GM19238 (cell line): ENCODE measurements around the gene NEK9.
"Not testable (repeated sequence)": the region's sequence is repeated elsewhere in the genome, so short reads cannot be mapped to it uniquely, and the experiment has no call there.

Experiments
- DNase-seq: peaks from one replicate; pipeline ENCODE4 v3.0.0; 2011; ENCODE audit warnings: low spot score; ENCODE audit not compliant: insufficient read length

Gene NEK9

DNA sequence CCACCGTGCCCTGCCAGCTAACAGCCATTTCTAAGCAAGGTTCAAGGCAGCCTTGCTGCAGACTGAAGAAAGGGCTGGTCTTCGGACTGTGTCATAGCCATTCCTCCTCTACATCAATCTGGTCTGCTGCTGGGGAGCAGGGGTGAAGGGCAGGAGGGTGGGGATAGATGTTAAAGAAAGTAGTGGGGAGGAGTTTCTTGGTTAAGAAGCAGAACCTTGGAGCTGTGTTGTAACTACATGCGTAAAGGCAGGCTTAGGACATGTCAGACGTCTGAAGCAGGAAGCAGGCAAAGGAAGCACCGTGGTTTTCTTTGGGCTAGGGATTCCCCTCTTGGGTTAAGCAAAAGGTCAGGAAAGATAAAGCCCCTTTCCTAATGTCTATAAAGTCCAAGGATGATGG lies 18.1 kb upstream of the NEK9 start:
- no peak for DNase-seq

- no peak for DNase-seq
These were observed 17.1 kb upstream of the NEK9 start for GRCh38 chr14:75143761-75144527.

DNA sequence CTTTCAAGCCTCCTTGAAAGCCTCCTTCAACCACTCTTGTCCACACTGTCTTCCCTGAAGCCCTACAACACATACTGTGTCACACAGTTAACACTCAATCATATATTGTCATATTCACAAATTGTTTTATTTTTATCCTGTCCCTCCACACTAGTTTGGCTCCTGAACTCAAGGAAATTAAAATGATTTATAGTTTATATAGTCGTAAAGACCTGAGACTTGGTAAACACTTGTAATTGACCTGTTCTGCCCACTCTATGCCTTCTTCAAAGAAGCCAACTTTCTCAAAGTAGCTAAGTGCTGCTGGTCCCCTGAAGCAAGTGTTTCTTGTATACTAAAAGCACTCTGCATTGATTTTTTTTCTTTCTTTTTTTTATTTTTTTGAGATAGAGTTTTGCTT lies 15.6 kb upstream of the NEK9 start:
- no peak for DNase-seq

DNA sequence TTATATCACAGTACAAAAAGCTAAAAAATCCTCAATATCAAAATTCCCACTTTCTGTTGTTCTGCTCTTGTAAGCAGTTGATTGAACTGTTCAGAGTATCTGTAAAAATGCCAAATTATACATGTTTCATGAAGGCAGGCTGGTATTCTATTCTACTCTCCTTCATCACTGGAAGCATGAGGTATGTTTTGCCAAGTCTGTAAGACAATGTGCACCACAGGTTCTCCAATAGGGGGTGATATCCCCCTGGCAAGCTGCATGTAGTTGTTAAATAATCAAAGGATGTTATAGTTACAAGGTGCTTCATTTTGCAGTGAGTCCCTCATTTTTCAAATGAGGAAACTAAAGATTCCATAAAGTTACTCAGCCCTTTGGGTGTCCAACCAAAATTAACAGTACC lies 15.1 kb upstream of the NEK9 start:
- DNase-seq: no peak

DNA sequence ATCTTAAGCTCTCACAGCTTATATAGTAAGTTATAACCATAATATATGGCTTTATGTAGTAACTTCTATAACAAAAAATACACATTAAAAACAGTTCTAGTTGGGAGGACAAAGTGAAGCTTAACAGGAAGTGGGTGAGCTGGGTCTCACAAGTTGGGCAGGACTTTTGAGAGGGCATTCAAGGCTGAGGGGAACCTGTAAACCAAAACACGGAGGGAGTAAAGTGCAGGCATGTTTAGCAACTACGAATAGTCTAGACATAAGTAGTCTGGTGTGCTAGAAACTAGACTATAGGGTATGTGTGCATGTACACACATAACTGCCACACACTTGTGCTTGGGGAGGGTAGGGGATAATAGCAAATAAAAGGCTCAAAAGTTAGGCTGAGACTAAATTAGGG lies 14.2 kb upstream of the NEK9 start:
- no peak for DNase-seq

GRCh38 chr14:75140620-75141019 lies 13.8 kb upstream of the NEK9 start:
- DNase-seq: no peak

- DNase-seq: no peak
These were observed 12.3 kb upstream of the NEK9 start for GRCh38 chr14:75139185-75139584.

- DNase-seq: no peak
These were observed 11.6 kb upstream of the NEK9 start for GRCh38 chr14:75138492-75138891.

GRCh38 chr14:75134644-75135043 lies 7.8 kb upstream of the NEK9 start:
- DNase-seq: no peak

DNA sequence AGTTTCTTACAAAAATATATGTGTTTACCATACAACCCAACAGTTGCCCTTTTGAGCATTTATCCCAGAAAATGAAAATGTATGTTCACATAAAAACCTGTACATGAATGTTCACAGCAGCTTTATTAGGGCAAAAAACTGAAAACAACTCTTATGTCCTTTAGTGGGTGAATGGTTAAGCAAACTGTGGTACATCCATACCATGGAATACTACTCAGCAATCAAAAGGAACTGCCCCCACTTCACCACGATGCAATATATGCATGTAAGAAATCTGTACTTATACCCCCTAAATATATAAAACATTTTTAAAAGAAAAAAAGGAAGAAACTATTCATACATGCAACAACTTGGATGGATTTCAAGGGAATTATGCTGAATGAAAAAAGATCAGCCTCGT lies 6.7 kb upstream of the NEK9 start:
- DNase-seq: no peak

- no peak for DNase-seq
These were observed 5.7 kb upstream of the NEK9 start for GRCh38 chr14:75132382-75133086.

- DNase-seq: no peak
These were observed 1.7 kb upstream of the NEK9 start for GRCh38 chr14:75128596-75128990.

DNA sequence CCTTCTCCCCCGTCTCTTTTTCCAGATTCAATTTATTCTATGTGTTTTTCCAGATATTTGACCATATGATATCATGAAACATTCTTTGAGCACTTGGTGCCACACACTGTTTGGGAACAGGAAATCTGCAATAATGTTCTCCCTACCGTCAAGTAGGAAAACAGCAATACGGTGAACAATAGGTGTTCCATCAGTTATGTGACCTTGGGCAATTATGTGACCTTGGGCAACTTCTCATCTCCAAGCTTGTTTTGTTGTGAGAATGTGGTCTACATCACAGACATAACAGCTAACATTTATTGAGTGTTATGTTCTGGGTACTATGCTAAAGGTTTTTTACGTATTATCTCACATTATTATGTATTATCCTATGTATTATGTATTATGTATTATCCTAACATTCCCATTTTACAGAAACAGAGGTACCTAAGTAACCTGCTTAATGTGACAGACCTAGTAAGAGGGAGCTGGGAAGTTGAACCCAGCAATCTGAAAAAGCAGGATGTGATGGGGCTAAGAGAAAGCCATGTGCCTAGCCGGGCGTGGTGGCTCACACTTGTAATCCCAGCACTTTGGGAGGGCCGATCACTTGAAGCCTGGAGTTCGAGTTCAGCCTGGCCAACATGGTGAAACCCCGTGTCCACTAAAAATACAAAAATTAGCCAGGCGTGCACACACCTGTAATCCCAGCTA lies 1.2 kb upstream of the NEK9 start:
- no peak for DNase-seq

DNA sequence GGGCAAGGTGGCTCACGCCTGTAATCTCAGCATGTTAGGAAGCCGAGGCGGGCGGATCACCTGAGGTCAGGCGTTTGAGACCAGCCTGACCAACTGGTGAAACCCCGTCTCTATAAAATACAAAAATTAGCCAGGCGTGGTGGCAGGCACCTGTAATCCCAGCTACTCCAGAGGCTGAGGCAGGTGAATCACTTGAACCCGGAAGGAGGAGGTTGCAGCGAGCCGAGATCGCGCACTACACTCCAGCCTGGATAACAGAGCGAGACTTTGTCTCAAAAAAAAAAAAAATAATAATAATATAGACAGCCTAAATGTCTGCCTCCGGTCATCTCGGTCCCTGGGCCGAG lies 599 bp upstream of the NEK9 start:
- not testable (repeated sequence) for DNase-seq

DNA sequence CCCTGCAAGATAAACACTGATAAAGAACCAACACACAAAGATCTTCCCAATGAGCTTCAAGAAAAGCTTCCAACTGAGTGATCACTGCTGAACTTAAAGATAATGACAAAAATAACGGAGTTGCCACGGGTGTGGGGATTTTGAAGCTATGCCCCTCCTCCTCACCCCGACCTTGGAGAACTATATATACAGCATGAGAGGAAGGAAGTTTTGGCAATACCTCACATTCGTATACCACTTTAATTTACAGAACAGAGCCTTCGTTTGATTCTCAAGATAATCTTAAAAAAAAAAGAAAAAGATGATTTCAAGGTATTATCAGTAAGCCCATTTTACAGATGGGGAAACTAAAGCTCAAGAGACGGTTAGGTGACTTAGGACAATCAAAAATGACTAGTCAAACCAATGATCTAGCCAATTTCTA lies 715 bp downstream of the NEK9 start:
- DNase-seq: no peak

DNA sequence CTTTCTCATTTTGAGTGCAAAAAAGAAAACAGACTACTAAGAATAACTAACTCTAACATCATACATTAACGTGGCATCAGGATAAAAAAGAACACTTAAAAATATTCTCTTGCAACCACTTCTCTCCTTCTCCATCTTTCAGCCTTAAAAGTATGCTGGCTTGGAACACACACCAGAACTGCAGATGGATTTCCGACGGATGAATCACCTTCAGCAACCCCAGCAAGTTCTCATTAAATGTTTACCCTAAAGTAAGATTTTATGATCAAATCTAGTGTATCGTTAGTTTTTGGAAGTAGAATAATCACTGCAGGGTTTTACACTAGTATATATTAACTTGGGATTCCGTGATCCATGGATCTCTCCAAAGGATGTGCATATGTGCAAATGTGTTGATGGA lies 1.2 kb downstream of the NEK9 start:
- DNase-seq: no peak

DNA sequence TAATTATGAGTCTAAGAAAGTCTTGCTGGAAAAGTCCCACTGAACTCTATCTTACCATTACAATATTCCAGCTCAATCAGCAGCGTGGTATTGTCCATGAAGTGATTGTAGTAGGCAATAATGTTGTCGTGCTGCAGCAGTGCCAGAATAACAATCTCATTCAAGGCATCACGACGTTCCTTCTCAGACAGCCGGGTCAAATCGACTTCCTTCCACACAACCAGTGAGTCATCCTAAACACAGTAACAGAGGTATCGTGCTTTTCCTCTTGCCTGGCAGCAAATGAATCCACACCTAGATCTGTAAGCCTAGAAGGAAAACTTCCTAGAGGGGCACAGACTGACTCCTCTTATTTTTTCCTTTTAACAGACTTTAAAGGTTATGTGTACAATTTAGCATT lies 2.9 kb downstream of the NEK9 start:
- DNase-seq: no peak

GRCh38 chr14:75121552-75121951 lies 5.3 kb downstream of the NEK9 start:
- no peak for DNase-seq

DNA sequence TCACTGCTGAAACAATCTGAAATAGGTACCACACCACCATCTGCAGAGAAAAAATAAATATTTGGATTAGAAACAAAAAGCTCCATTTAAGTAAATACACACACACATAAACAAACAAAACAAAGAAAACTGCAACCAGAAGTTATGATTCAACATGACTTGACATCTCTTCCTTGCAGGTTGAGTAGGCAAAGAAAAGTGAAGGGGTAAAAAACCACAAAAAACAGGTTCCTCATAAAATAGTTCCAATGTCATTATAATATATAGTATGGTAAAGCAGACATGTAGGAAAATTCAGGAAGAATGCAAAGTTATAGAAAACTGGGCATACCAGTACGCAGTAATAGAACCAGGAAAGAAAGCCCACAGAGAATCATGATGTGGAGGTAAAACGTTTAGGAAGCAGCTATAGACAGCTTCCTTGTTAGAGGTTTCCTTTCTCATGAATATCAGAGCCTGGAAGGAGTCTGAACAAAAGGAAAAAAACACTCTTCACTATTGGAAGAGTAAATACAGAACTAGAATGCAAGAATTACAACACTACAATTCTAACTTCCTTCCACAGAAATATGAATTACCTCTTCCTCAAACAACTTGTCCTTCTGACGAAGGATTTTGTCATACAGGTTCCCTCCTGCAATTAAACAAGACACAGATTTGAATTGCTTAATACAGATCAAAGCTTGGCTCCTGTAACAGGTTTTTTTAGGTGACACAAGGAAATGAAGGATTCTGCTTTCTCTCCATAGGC lies 6.1 kb downstream of the NEK9 start:
- DNase-seq: no peak

DNA sequence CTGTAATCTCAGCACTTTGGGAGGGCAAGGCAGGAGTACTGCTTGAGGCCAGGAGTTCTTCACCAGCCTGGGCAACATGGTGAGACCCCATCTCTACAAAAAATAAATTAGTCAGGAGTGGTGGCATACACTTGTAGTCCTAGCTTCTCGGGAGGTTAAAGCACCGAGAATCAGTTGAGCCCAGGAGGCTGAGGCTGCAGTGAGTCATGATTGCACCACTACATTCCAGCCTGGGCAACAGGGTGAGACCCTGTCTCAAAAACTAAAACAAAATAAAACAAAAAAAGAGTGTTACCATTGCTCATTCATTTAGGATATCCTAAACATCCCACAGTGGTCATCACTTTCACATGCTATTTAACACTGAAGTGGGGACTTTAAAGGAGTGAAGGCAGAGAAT lies 7.8 kb downstream of the NEK9 start:
- no peak for DNase-seq

- no peak for DNase-seq
These were observed 12.8 kb downstream of the NEK9 start for GRCh38 chr14:75113932-75114539.

DNA sequence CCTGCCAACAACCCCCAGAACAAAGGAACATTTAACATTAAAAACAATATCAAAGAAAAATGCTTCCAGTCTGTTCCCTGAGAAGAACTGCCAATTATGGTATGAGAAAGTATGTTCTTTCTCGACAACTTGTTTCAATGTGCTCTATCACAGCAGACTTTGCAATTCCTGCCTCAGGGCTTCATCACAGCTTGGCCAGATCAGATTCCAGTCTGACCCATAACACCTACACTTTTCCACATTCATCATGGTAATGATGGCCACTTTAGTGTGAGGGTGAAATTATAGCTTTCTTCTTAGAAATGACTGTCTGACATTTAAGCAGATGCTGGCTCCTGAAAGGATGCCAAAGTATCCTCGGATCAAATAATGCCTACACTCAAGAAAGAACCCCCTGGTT lies 17.0 kb downstream of the NEK9 start:
- no peak for DNase-seq
